Left lung (tissue), 10 donors: ENCODE data around the gene ACTL6B. TPM values are rescaled to one million over a fixed set of nuclear protein-coding genes. Genes with fewer than 3 reads are reported as not detected.

Experiments
- ATAC-seq: fragments of 200-7000 bp; cut with Tn5 transposase; one replicate; pipeline ENCODE4 v1.9.1; 2020; ENCODE audit warnings: moderate library complexity
- DNase-seq, 4 donors: peaks; one replicate each; pipeline ENCODE4 v3.0.0-alpha.2; 2013 to 2020
- H3K27ac ChIP-seq, 2 donors: fragments of 200-600 bp; sonication (generic) in 1 of 2; one replicate each; pipeline versions ENCODE4 v1.5.0 to v1.8.0; 2020 to 2021
- H3K27me3 ChIP-seq, 2 donors: fragments of 200-600 bp; sonication (generic) in 1 of 2; one replicate each; pipeline versions ENCODE4 v1.5.0 to v1.8.0; 2020 to 2021
- H3K36me3 ChIP-seq, 2 donors: fragments of 200-600 bp; sonication (generic) in 1 of 2; one replicate each; pipeline versions ENCODE4 v1.5.0 to v1.8.0; 2020 to 2021
- H3K4me1 ChIP-seq, 2 donors: fragments of 200-600 bp; one replicate each; pipeline ENCODE4 v1.8.0; 2021
- H3K4me3 ChIP-seq, 2 donors: fragments of 200-600 bp; sonication (generic) in 1 of 2; one replicate each; pipeline versions ENCODE4 v1.5.0 to v1.8.0; 2020 to 2021; ENCODE audit warnings: mild to moderate bottlenecking in 1 of 2
- H3K9me3 ChIP-seq, 2 donors: fragments of 200-600 bp; sonication (generic) in 1 of 2; one replicate each; pipeline versions ENCODE4 v1.5.0 to v1.8.0; 2020 to 2021
- CTCF ChIP-seq, 2 donors: fragments of 200-600 bp; sonication (generic) in 1 of 2; IDR thresholded peaks; one replicate each; pipeline versions ENCODE4 v1.5.0 to v1.8.0; 2021; ENCODE audit warnings: antibody characterized with exemption in 2 of 2
- intact Hi-C, 2 donors: fragments of 100-400 bp; cut with DNase I; formaldehyde crosslinking; loops; one replicate each; pipeline versions ENCODE4 v1.11.2 to v1.14.2; 2022
- polyA plus RNA-seq, 6 donors: library from polyadenylated mRNA; unstranded; fragments of 120-200 nt; gene quantifications; one replicate each; pipeline ENCODE4 v1.2.1, GENCODE V29; 2013; ENCODE audit not compliant: insufficient read length in 6 of 6
- total RNA-seq, 2 donors: library from RNA; stranded (reverse); fragmentation: NEBNext Ultra II Directional; extraction: Animal tissue kit (Norgen Biotek cat#: 25700); gene quantifications; one replicate each; pipeline ENCODE4 v1.2.1, GENCODE V29; 2021
- donor health status: DM: no; HTN: yes; CAD: no.
- donor health status: DM: no; HTN: no; CAD: no.

Gene ACTL6B
- total and polyA plus RNA-seq, 8 donors = 0.17 to 0.20 TPM; not detected in 6

GRCh38 chr7:100674411-100675104 lies 18.3 kb upstream of the ACTL6B start:
- TF ChIP-seq CTCF (IDR thresholded peaks at IDR 0.05) = no peak
- Histone ChIP-seq H3K36me3 (peaks cover 0 to 34% of the 10 kb centered on the region in 2 donors), H3K27me3 (no peaks in the 10 kb centered on the region), H3K27ac (peak overlapping the region; percentile 96 to 98), H3K4me1 (peaks cover 5 to 45% of the 10 kb centered on the region in 2 donors), H3K9me3 (no peaks in the 10 kb centered on the region), H3K4me3 (peak overlapping the region; percentile 91 to 95)
- intact Hi-C loops = no loop called here
- DNase-seq (no peak), ATAC-seq (no peak)

- ATAC-seq (peak; percentile 1), DNase-seq (peak in 3 of 4 donors; percentile 62 to 88 (median 74))
- peak overlapping the region; percentile 96 to 98 for H3K27ac ChIP-seq
- H3K36me3 ChIP-seq = peaks cover 0 to 28% of the 10 kb centered on the region in 2 donors
- no peaks in the 10 kb centered on the region for H3K27me3 ChIP-seq
- TF ChIP-seq CTCF (IDR thresholded peaks at IDR 0.05) = no peak
- peaks cover 5 to 39% of the 10 kb centered on the region in 2 donors for H3K4me1 ChIP-seq
- no peaks in the 10 kb centered on the region for H3K9me3 ChIP-seq
- H3K4me3 ChIP-seq = peak overlapping the region; percentile 91 to 95
- intact Hi-C loops = no loop called here
Observed at GRCh38 chr7:100673942-100674410, 17.7 kb upstream of the ACTL6B start.

GRCh38 chr7:100673302-100673941 lies 17.2 kb upstream of the ACTL6B start, which contains the start of gene GNB2:
GNB2 (plus strand) TSS chr7:100673740; CDS start chr7:100676266, 2,526 bp downstream.
- ATAC-seq (peak; percentile 89), DNase-seq (peak; percentile 98 to 100 (median 100))
- Histone ChIP-seq H3K27ac (peak within 1 kb of the TSS; percentile 96 to 98), H3K4me3 (peak within 1 kb of the TSS; percentile 91 to 95), H3K4me1 (peaks cover 5 to 34% of the 10 kb centered on the region in 2 donors), H3K27me3 (no peaks in the 10 kb centered on the region), H3K36me3 (peaks cover 0 to 22% of the 10 kb centered on the region in 2 donors), H3K9me3 (no peaks in the 10 kb centered on the region)
- intact Hi-C loops = no loop called here
- TF ChIP-seq CTCF (IDR thresholded peaks at IDR 0.05) = no peak

- no peak overlapping the region for H3K4me3 ChIP-seq
- H3K27ac ChIP-seq = no peak overlapping the region
- intact Hi-C loops = no loop called here
- DNase-seq (no peak), ATAC-seq (no peak)
- H3K4me1 ChIP-seq = peaks cover 5 to 16% of the 10 kb centered on the region in 2 donors
- no peaks in the 10 kb centered on the region for H3K9me3 ChIP-seq
- no peaks in the 10 kb centered on the region for H3K27me3 ChIP-seq
- no peak for TF ChIP-seq CTCF (IDR thresholded peaks at IDR 0.05)
- peaks cover 0 to 4% of the 10 kb centered on the region in 2 donors for H3K36me3 ChIP-seq
Observed at GRCh38 chr7:100671353-100672327, 15.4 kb upstream of the ACTL6B start.
